Measurements from ENCODE around the gene PTGDS. TPM values are rescaled to one million over a fixed set of nuclear protein-coding genes. Genes with fewer than 3 reads are reported as not detected.

Gene PTGDS
- total RNA-seq, 1 donor from 2014 or later: 5.0 TPM

DNA sequence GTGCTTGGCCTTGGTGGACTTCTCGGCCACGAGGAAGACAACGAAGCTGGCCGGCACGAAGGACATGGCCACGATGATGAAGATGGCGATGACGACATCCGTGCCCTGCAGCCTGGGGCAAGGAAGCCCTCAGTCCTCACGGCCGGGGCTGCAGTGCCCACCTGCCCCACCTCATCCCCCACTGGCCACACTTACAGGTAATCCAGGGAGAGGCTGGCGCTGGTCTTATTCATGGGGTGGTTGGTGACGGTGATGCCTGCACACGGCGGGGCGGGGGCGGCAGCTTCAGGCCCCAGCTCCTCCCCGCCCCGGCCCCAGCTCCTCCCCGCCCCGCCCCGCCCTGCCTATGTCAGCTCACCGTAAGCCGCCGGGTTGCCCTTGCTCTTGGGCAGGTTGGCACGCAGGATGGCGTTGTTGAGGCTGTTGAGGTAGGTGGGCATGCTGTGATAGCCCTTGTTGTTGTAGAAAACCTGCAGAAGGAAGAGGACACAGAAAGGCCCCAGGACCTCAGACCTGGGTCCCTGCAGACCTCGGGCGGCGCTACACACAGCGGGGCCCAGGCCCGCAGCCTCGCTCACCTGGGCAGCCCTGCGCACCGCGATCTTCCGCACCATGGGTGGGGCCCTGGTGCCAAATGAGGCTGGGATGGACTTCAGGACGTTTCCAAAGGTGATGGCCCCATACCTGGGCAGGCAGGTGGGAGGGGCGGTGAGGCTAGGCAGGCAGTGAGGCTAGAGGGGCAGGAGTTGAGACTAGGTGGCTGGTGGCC lies 34.8 kb downstream of the PTGDS start:
- no peaks in the 10 kb centered on the region for H3K27me3 Mint-ChIP-seq (ENCODE audit: low read depth, unreplicated experiment)
- no peak overlapping the region for H3K27ac Mint-ChIP-seq (ENCODE audit: unreplicated experiment)
- Histone ChIP-seq H3K9ac (ENCODE audit: low read length) (no peak overlapping the region), H3K4me3 (ENCODE audit: insufficient read depth, low read depth, low read length) (no peak overlapping the region), H3K4me1 (ENCODE audit: insufficient read depth, low read length) (no peaks in the 10 kb centered on the region), H3K4me2 (ENCODE audit: low read length) (no peak overlapping the region), H3K9me3 (ENCODE audit: insufficient read depth, low read depth, low read length) (no peaks in the 10 kb centered on the region), H3K27ac (ENCODE audit: low read depth, low read length) (no peak overlapping the region), H2AFZ (ENCODE audit: low read depth, low read length) (no peak overlapping the region), H4K20me1 (ENCODE audit: insufficient read depth, low read length) (no peaks in the 10 kb centered on the region), H3K27me3 (ENCODE audit: insufficient read depth, low read length) (no peaks in the 10 kb centered on the region), H3K36me3 (ENCODE audit: insufficient read depth, low read length) (no peaks in the 10 kb centered on the region), H3K79me2 (ENCODE audit: insufficient read depth, low read length) (no peaks in the 10 kb centered on the region)
- FAIRE-seq (no peak), DNase-seq (ENCODE audit: low read depth) (no peak)
- H3K9me3 Mint-ChIP-seq (ENCODE audit: unreplicated experiment): no peaks in the 10 kb centered on the region
- no peaks in the 10 kb centered on the region for H3K4me1 Mint-ChIP-seq (ENCODE audit: low read depth, unreplicated experiment)
- no peak overlapping the region for H3K4me3 Mint-ChIP-seq (ENCODE audit: unreplicated experiment)
- TF ChIP-seq EZH2 (IDR thresholded peaks at IDR 0.05; ENCODE audit: insufficient read depth, low read length) (no peak), CTCF (IDR thresholded peaks at IDR 0.05; ENCODE audit: insufficient read depth, low read depth, low read length) (no peak)
- H3K36me3 Mint-ChIP-seq (ENCODE audit: low read depth, unreplicated experiment): peaks cover 9% of the 10 kb centered on the region

DNA sequence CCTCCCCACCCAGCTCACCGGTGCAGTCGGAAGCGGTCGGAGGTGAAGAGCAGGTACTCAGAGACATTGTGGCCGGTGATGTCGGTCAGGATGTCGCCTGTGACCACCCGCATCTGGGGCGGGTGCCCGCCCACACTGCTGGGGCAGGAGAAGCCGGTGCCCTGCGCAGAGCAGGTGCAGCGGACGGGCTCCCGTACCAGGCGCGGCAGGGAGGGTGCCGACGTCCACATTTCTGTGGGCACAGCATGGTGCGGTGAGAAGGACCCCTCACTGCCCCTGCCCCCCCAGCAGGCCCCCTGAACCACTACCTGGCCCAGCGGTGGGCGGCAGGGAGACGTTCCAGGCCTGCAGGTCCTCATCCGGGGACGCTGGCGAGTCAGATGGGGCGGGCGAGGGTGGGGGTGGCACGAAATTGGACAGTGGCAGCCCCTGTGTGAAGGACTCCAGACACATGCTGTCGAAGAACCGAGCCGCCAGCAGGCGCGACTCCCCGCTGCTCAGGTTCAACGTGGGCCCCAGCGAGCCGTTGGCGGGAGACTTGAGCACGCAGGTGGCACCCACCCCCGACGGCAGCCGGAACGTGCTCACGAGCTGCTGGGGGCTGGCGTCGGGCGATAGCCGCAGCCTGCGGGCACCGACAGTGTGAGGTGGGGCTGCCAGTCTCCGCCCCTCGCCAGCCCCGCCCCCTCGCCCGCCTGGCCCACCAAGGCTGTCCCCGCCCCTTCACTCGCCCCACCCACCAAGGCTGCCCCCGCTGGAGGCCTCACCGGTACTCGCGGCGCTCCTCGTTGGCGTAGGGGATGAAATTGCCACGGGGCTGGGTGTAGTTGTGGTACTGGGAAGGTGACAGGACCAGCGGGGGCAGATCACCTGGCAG lies 35.6 kb downstream of the PTGDS start:
- no peak for DNase-seq (ENCODE audit: low read depth)
- Mint-ChIP-seq H3K9me3 (ENCODE audit: unreplicated experiment) (no peaks in the 10 kb centered on the region), H3K27ac (ENCODE audit: unreplicated experiment) (no peak overlapping the region), H3K4me3 (ENCODE audit: unreplicated experiment) (no peak overlapping the region), H3K36me3 (ENCODE audit: low read depth, unreplicated experiment) (peaks cover 9% of the 10 kb centered on the region), H3K4me1 (ENCODE audit: low read depth, unreplicated experiment) (no peaks in the 10 kb centered on the region), H3K27me3 (ENCODE audit: low read depth, unreplicated experiment) (no peaks in the 10 kb centered on the region)
- no peaks in the 10 kb centered on the region for H3K27me3 ChIP-seq (ENCODE audit: insufficient read depth, low read length)
- no peak overlapping the region for H2AFZ ChIP-seq (ENCODE audit: low read depth, low read length)
- no peaks in the 10 kb centered on the region for H4K20me1 ChIP-seq (ENCODE audit: insufficient read depth, low read length)
- H3K9me3 ChIP-seq (ENCODE audit: insufficient read depth, low read depth, low read length): no peaks in the 10 kb centered on the region
- H3K4me3 ChIP-seq (ENCODE audit: insufficient read depth, low read depth, low read length): no peak overlapping the region
- no peak overlapping the region for H3K27ac ChIP-seq (ENCODE audit: low read depth, low read length)
- H3K9ac ChIP-seq (ENCODE audit: low read length): no peak overlapping the region
- no peaks in the 10 kb centered on the region for H3K4me1 ChIP-seq (ENCODE audit: insufficient read depth, low read length)
- no peak for FAIRE-seq
- no peaks in the 10 kb centered on the region for H3K36me3 ChIP-seq (ENCODE audit: insufficient read depth, low read length)
- TF ChIP-seq EZH2 (IDR thresholded peaks at IDR 0.05; ENCODE audit: insufficient read depth, low read length) (no peak), CTCF (IDR thresholded peaks at IDR 0.05; ENCODE audit: insufficient read depth, low read depth, low read length) (no peak)
- H3K79me2 ChIP-seq (ENCODE audit: insufficient read depth, low read length): no peaks in the 10 kb centered on the region
- no peak overlapping the region for H3K4me2 ChIP-seq (ENCODE audit: low read length)
